ENCODE results near the gene YIPF4. TPM values are rescaled to one million over a fixed set of nuclear protein-coding genes. Genes with fewer than 3 reads are reported as not detected.
"Not testable (repeated sequence)": the region's sequence is repeated elsewhere in the genome, so short reads cannot be mapped to it uniquely, and the experiment has no call there.

Gene YIPF4
- total RNA-seq, 1 donor from 2014 or later = 71.2 TPM

DNA sequence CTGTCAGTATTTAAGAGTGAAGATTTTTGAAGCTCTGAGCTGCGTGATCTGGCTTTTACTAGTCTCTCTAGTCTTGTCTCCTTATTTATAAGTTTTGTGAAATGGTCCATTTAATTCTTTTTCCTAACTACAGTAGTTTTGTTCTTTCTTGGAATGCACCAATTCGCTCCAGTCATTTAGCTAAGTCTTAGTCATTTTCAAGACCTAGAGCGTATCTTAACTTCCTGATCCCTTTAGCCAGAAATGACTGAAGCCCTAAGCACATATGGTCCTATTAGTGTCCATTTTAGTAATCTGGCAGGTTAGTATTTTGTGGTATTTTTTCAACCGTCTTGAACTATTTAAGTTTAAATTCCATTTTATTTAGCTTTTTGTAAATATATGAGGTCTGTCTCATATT lies 82.7 kb downstream of the YIPF4 start:
- intact Hi-C loops (cut with DNase I) = no loop called here
- no peak for DNase-seq (ENCODE audit: low spot score)

DNA sequence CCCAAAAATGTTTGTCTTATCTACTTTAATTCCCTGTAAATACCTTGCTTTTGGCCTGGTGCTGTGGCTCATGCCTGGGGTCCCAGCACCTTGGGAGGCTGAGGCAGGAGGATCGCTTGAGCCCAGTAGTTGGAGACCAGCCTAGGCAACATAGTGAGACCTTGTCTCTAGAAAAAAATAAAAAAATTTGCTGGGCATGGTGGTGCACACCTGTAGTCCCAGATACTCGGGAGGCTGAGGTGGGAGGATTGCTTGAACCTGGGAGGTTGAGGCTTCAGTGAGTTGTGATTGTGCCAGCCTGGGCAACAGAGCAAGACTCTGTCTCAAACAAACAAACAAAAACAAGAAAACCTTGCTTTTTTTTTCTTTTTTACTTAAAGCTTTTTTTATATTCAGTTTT lies 85.3 kb downstream of the YIPF4 start:
- DNase-seq (ENCODE audit: low spot score); intact Hi-C loops (cut with DNase I): not testable (repeated sequence)

DNA sequence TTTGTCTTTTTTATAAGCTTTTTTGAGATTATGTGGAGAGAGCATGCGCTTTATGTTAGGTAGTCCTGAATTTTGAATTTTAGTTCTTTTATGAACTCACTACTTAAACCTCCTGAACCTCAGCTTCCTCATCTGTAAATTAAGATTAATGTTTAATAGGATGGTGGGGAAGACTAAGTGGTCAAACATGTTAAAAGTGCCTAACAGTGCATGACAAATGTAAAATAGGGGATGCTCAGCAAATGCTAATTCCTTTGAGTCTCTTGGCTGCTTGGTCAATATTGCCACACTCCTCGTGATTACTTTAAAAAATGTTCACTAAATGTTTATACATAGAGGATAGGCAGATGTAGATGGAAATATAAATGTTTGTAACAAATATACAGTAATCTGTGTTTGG lies 85.9 kb downstream of the YIPF4 start:
- no peak for DNase-seq (ENCODE audit: low spot score)
- intact Hi-C loops (cut with DNase I) = no loop called here

DNA sequence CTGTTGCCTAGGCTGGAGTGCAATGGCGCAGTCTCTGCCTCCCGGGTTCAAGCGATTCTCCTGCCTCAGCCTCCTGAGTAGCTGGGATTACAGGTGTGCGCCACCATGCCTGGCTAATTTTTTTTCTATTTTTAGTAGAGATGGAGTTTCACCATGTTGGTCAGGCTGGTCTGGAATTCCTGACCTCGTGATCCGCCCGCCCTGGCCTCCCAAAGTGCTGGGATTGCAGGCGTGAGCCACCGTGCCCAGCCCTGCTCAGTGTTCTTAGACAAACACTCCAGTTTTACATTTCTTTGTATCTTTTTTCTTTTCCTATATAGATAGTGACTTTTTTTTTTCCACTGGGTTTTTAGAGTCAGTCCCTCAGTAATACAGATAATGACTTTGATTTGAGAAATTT lies 86.6 kb downstream of the YIPF4 start:
- intact Hi-C loops (cut with DNase I); DNase-seq (ENCODE audit: low spot score): not testable (repeated sequence)

DNA sequence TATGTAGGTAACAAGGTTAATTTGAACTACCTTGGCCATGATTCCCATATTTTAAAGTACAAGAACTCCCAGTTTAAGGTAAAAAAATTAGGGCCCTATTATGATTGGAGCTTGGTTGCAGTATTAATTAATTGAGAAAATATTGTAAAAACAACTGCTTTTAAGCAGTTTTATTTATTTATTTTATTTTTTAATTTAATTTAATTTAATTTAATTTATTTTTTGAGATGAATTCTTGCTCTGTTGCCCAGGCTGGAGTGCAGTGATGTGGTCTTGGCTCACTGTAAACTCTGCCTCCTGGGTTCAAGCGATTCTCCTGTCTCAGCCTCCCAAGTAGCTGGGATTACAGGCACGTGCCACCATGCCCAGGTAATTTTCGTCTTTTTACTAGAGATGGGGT lies 88.0 kb downstream of the YIPF4 start:
- DNase-seq (ENCODE audit: low spot score); intact Hi-C loops (cut with DNase I): not testable (repeated sequence)

Other genes with a start within 250 kb of the YIPF4 start
- 37.2 TPM for gene DPY30, start 238.1 kb upstream of the YIPF4 start, total RNA-seq
- 8.1 TPM for gene SPAST, start 214.3 kb upstream of the YIPF4 start, total RNA-seq
- 15.0 TPM for gene SLC30A6, start 112.0 kb upstream of the YIPF4 start, total RNA-seq
- gene NLRC4, start 13.0 kb upstream of the YIPF4 start, total RNA-seq = 0.43 TPM
- 57.0 TPM for gene BIRC6, start 79.1 kb downstream of the YIPF4 start, total RNA-seq